Spleen (tissue), 11 donors: ENCODE results near the gene PTPRM. TPM values are rescaled to one million over a fixed set of nuclear protein-coding genes. Genes with fewer than 3 reads are reported as not detected.

Experiments used
- DNase-seq: peaks from one replicate; pipeline ENCODE4 v3.0.0-alpha.2; 2020
- H3K27ac ChIP-seq, 8 donors: fragments of 200-600 bp; sonication (generic) in 7 of 8; 1 replicate in 4 of 8; 2 replicates in 4 of 8; pipeline versions ENCODE4 v1.5.0 to v1.8.0; 2016 to 2021; ENCODE audit warnings: inconsistent platforms in 4 of 8, mild to moderate bottlenecking in 4 of 8, moderate library complexity in 1 of 8
- H3K27me3 ChIP-seq, 7 donors: fragments of 200-600 bp; sonication (generic) in 6 of 7; replicated peaks in 1 of 7; 1 replicate in 4 of 7; 2 replicates in 3 of 7; pipeline versions ENCODE4 v1.5.0 to v1.8.0; 2016 to 2021; ENCODE audit warnings: inconsistent platforms in 3 of 7, mild to moderate bottlenecking in 1 of 7
- H3K36me3 ChIP-seq, 6 donors: fragments of 200-600 bp; sonication (generic) in 5 of 6; 1 replicate in 4 of 6; 2 replicates in 2 of 6; pipeline versions ENCODE4 v1.5.0 to v1.8.0; 2016 to 2021; ENCODE audit warnings: inconsistent platforms in 2 of 6
- H3K4me1 ChIP-seq, 6 donors: fragments of 200-600 bp; sonication (generic) in 5 of 6; 1 replicate in 3 of 6; 2 replicates in 3 of 6; pipeline versions ENCODE4 v1.5.0 to v1.8.0; 2016 to 2021; ENCODE audit warnings: inconsistent platforms in 3 of 6
- H3K4me3 ChIP-seq, 8 donors: fragments of 200-600 bp; sonication (generic) in 7 of 8; 1 replicate in 4 of 8; 2 replicates in 4 of 8; pipeline versions ENCODE4 v1.5.0 to v1.8.0; 2016 to 2021; ENCODE audit warnings: inconsistent platforms in 4 of 8, mild to moderate bottlenecking in 4 of 8, moderate library complexity in 2 of 8
- H3K9me3 ChIP-seq, 8 donors: fragments of 200-600 bp; sonication (generic) in 7 of 8; 1 replicate in 4 of 8; 2 replicates in 4 of 8; pipeline versions ENCODE4 v1.5.0 to v1.8.0; 2016 to 2021; ENCODE audit warnings: inconsistent platforms in 4 of 8
- POLR2A ChIP-seq, 3 donors: fragments of 450-650 bp; IDR thresholded peaks; one replicate each; pipeline ENCODE4 v1.5.1; 2017; ENCODE audit warnings: antibody characterized with exemption in 3 of 3, mild to moderate bottlenecking in 1 of 3
- POLR2AphosphoS5 ChIP-seq, 3 donors: sonication (generic); formaldehyde crosslinking; IDR thresholded peaks; one replicate each; pipeline ENCODE4 v1.5.1; 2017; ENCODE audit warnings: antibody characterized with exemption in 3 of 3
- WGBS, 5 donors: extraction: QIAGEN DNeasy Blood & Tissue Kit in 3 of 5; methylation state at CpG; one replicate each; pipeline versions ENCODE4 v1.1.5 to v1.1.7; 2013 to 2018; 5-methylcytosine and 5-hydroxymethylcytosine counted together
- intact Hi-C: fragments of 100-400 bp; cut with DNase I; formaldehyde crosslinking; loops from one replicate; pipeline ENCODE4 v1.15.0; 2023; ENCODE audit warnings: low total_unique reads
- polyA plus RNA-seq, 3 donors: library from polyadenylated mRNA; stranded (reverse); fragments of 200-250 nt; gene quantifications; one replicate each; pipeline ENCODE4 v1.2.1, GENCODE V29; 2013
- total RNA-seq, 7 donors: library from RNA; depleted of rRNA in 3 of 7; stranded (reverse); fragments of >200 nt in 3 of 7; fragmentation: NEBNext Ultra II Directional in 4 of 7; extraction: Animal tissue kit (Norgen Biotek cat#: 25700) in 4 of 7; gene quantifications; one replicate each; pipeline versions ENCODE4 v1.1.0 to v1.2.1, GENCODE V29; 2016 to 2021
- TF ChIP-seq, protein P1 (sequence below), 11 experiments: fragments of 200-600 bp in 7 of 11; fragments of 450-650 bp in 4 of 11; sonication (generic) in 4 of 11; IDR thresholded peaks in 8 of 11; conservative IDR thresholded peaks in 3 of 11; 1 replicate in 7 of 11; 2 replicates in 4 of 11; pipeline versions ENCODE4 v1.4.0 to v1.8.0; 2016 to 2021; ENCODE audit warnings: antibody characterized with exemption in 11 of 11, inconsistent platforms in 4 of 11, mild to moderate bottlenecking in 1 of 11
- donor health status: healthy with polysubstance abuse.
- donor health status: DM: no; HTN: no; CAD: no; lungs with moderate emphysema.
- donor health status: DM: no; HTN: no; CAD: no.
- donor health status: Bipolar disorder and iron deficiency.
- donor health status: healthy.
- donor health status: DM: no; HTN: no; CAD: no.
- donor health status: DM: yes; HTN: yes; CAD: no.

Gene PTPRM
- total and polyA plus RNA-seq, 10 donors, result 23.5 to 97.8 (median 62.8) TPM

DNA sequence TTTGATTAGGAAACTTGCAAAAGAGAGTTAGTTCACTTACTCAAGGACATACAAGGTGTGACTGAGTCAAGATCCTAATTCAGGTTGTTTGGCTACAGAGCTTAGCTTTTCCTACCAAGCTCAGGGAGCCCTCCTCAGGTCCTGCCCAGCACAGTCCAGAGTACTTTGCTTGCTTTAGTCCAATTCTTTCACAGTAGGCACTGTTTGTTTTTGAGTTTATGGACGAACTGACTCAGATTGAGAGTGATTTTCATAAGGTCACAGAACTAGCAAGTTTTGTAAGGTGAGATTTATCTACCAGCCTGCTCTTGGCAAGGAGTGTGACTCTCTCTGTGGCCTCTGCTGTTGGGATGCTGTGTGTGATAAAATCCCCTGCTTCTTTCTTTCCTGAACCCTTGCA, 310.5 kb downstream of the PTPRM start:
- H3K27ac ChIP-seq, result no peak overlapping the region
- intact Hi-C loops, result no loop called here
- no peak for DNase-seq
- TF ChIP-seq, protein P1, sequence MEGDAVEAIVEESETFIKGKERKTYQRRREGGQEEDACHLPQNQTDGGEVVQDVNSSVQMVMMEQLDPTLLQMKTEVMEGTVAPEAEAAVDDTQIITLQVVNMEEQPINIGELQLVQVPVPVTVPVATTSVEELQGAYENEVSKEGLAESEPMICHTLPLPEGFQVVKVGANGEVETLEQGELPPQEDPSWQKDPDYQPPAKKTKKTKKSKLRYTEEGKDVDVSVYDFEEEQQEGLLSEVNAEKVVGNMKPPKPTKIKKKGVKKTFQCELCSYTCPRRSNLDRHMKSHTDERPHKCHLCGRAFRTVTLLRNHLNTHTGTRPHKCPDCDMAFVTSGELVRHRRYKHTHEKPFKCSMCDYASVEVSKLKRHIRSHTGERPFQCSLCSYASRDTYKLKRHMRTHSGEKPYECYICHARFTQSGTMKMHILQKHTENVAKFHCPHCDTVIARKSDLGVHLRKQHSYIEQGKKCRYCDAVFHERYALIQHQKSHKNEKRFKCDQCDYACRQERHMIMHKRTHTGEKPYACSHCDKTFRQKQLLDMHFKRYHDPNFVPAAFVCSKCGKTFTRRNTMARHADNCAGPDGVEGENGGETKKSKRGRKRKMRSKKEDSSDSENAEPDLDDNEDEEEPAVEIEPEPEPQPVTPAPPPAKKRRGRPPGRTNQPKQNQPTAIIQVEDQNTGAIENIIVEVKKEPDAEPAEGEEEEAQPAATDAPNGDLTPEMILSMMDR (IDR thresholded peaks at IDR 0.05 in 8 of 11, conservative IDR thresholded peaks at IDR 0.05 in 3 of 11), result no peak
- TF ChIP-seq POLR2A (IDR thresholded peaks at IDR 0.05) (no peak), POLR2AphosphoS5 (IDR thresholded peaks at IDR 0.05) (no peak)
- no peak overlapping the region for H3K4me3 ChIP-seq
- no peaks in the 10 kb centered on the region for H3K27me3 ChIP-seq
- no peaks in the 10 kb centered on the region for H3K36me3 ChIP-seq
- 74 to 85% (median 78%) methylated on average over 1 of the region's 1 CpG for WGBS, 5 donors
- no peaks in the 10 kb centered on the region for H3K9me3 ChIP-seq
- no peaks in the 10 kb centered on the region for H3K4me1 ChIP-seq

DNA sequence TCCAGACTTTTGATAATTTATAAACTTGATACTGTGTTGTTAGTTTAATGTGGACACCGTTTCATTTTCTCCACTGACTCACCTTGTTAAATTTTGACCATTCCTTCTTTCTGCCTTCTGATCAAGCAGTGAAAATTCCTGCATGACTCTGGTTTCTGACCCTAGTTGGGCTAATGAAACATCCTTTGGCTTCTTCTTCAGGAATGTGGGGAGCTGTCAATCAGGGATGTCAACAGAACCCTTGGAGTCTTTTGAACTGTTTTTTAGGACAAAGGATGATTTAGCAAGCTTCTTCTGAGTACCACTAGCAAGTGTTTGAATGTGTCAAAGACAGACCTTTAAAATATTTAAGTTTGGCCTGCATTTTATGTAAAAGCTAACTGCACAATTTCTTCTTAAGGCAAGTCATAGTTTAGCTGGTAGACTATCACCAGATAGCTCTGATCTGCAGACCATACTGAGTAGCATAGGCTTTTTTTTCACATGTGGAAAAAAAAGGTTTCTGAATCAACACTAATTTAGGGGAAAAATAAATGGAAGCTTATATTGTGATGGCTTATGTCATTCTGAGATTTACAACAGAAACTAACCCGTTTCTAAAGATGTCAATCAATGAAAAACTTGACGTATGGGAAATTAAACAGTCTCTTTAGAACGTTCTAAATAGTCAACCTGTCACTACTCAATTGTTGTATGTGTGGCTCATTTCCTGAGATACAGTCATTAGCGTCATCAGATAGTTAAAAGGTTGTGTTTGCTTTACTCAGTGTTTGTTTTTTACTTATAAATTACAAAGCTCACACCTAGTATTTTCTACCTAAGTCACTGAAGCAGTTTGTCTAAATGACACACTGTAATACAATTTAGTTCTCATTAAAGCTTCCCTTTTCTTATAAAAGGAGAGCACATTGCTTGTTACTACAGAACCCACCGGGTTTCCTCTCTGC, 311.4 kb downstream of the PTPRM start:
- H3K9me3 ChIP-seq, result no peaks in the 10 kb centered on the region
- no peaks in the 10 kb centered on the region for H3K4me1 ChIP-seq
- H3K27me3 ChIP-seq, result no peaks in the 10 kb centered on the region
- TF ChIP-seq POLR2AphosphoS5 (IDR thresholded peaks at IDR 0.05) (no peak), POLR2A (IDR thresholded peaks at IDR 0.05) (no peak)
- TF ChIP-seq, protein P1 (IDR thresholded peaks at IDR 0.05 in 8 of 11, conservative IDR thresholded peaks at IDR 0.05 in 3 of 11), result no peak
- H3K27ac ChIP-seq, result no peak overlapping the region
- no peak for DNase-seq
- H3K36me3 ChIP-seq, result no peaks in the 10 kb centered on the region
- 62 to 75% (median 66%) methylated on average over 6 of the region's 6 CpGs for WGBS, 5 donors
- intact Hi-C loops, result no loop called here
- no peak overlapping the region for H3K4me3 ChIP-seq

DNA sequence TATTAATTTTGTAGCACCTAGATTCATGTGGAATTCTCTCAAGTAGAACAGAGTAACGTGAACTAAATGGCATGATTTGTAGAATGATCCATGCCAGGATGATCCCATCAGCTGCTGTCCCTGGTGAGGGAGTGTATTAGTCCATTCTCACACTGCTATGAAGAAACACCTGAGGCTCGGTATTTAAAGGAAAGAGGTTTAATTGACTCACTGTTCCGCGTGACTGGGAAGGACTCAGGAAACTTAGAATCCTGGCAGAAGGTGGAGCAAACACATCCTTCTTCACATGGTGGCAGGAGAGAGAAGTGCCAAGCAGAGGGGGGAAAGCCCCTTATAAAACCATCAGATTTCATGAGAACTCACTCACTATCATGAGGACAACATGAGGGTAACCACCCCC, 312.6 kb downstream of the PTPRM start:
- TF ChIP-seq, protein P1 (IDR thresholded peaks at IDR 0.05 in 8 of 11, conservative IDR thresholded peaks at IDR 0.05 in 3 of 11), result no peak
- TF ChIP-seq POLR2AphosphoS5 (IDR thresholded peaks at IDR 0.05) (no peak), POLR2A (IDR thresholded peaks at IDR 0.05) (no peak)
- Histone ChIP-seq H3K27me3 (no peaks in the 10 kb centered on the region), H3K9me3 (no peaks in the 10 kb centered on the region), H3K4me3 (no peak overlapping the region), H3K4me1 (no peaks in the 10 kb centered on the region), H3K27ac (no peak overlapping the region), H3K36me3 (no peaks in the 10 kb centered on the region)
- DNase-seq, result no peak
- intact Hi-C loops, result no loop called here
- 79 to 91% (median 84%) methylated on average over 4 of the region's 4 CpGs for WGBS, 5 donors

DNA sequence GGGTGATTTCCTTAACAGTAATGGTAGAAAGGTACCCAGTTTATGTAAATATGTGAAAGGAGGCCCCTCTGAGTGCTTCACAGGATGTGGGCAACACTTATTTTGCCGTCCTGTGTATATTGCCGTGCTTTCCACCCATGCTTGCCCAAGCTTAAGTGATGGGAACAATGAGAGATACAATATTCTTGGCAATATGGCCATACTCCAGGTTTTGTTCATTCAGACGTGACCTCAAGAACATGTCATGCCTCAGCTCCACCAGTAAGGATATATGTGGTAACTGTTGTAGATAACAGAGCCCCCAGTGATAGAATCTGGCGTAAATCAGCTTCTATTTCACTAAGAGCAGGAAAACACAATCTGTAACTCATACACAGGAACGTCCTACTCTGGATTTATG, 318.7 kb downstream of the PTPRM start:
- Histone ChIP-seq H3K4me1 (no peaks in the 10 kb centered on the region), H3K27ac (no peak overlapping the region), H3K36me3 (no peaks in the 10 kb centered on the region), H3K4me3 (no peak overlapping the region), H3K9me3 (no peaks in the 10 kb centered on the region), H3K27me3 (no peaks in the 10 kb centered on the region)
- TF ChIP-seq, protein P1 (IDR thresholded peaks at IDR 0.05 in 8 of 11, conservative IDR thresholded peaks at IDR 0.05 in 3 of 11), result no peak
- TF ChIP-seq POLR2A (IDR thresholded peaks at IDR 0.05) (no peak), POLR2AphosphoS5 (IDR thresholded peaks at IDR 0.05) (no peak)
- intact Hi-C loops, result no loop called here
- no peak for DNase-seq
- 69 to 83% (median 79%) methylated on average over 5 of the region's 5 CpGs for WGBS, 5 donors
